ENCODE data around the gene RBMS3. TPM values are rescaled to one million over a fixed set of nuclear protein-coding genes. Genes with fewer than 3 reads are reported as not detected.

The RBMS3 gene
- total and polyA plus RNA-seq, 2 of the 8 experiments (the other 6 are each of a cell fraction or from before 2014, with no cell fraction given) = 3.7 to 6.9 TPM

- H3K9me3 ChIP-seq (ENCODE audit: insufficient read depth in 2 of 2, low read depth in 1 of 2, low read length in 1 of 2) = no peaks in the 10 kb centered on the region
- H3K4ac ChIP-seq (replicated peaks; ENCODE audit: insufficient read length, low read depth, low read length) = no peak overlapping the region
- no peak overlapping the region for H2BK120ac ChIP-seq (replicated peaks; ENCODE audit: low read depth, low read length)
- ChIA-PET POLR2A (ENCODE audit: partially characterized antibody) (no interaction called here), CTCF (ENCODE audit: partially characterized antibody) (interaction anchor here (0.6 kb wide), 1 partner anchor 16 kb away, joined by 3 read pairs; no protein-coding TSS in a partner anchor)
- no peak overlapping the region for H4K91ac ChIP-seq (replicated peaks; ENCODE audit: insufficient read length, low read length)
- 92% methylated on average over 3 of the region's 3 CpGs; no CpG with 5 or more reads in 1 of the 2 experiments for WGBS, 2 experiments (ENCODE audit: extremely low coverage in 1 of 2, insufficient coverage in 1 of 2, insufficient read length in 1 of 2, insufficient replicate concordance in 2 of 2, low coverage in 1 of 2, low lambda C conversion rate in 2 of 2, missing lambda C conversion rate in 1 of 2)
- no peak overlapping the region for H2BK20ac ChIP-seq (ENCODE audit: low read length)
- no peak overlapping the region for H3K18ac ChIP-seq (ENCODE audit: extremely low read depth, low read length)
- no peaks in the 10 kb centered on the region for H3K23me2 ChIP-seq (ENCODE audit: low read depth, low read length)
- H3K14ac ChIP-seq (ENCODE audit: insufficient read length) = no peak overlapping the region
- H3K4me3 ChIP-seq (ENCODE audit: extremely low read depth in 1 of 4, insufficient read depth in 2 of 4, low read depth in 3 of 4, low read length in 4 of 4) = no peak overlapping the region
- H2BK15ac ChIP-seq (ENCODE audit: low read length) = no peak overlapping the region
- H2BK12ac ChIP-seq (ENCODE audit: low read depth, low read length) = no peak overlapping the region
- H3K27ac ChIP-seq (ENCODE audit: low read depth, low read length) = no peak overlapping the region
- no peak overlapping the region for H4K8ac ChIP-seq (ENCODE audit: extremely low read depth, insufficient read depth, low read length)
- DNase-seq (ENCODE audit: low read depth in 1 of 2, low spot score in 2 of 2) (no peak), FAIRE-seq (no peak)
- H4K5ac ChIP-seq (ENCODE audit: insufficient read length, low read depth, low read length) = no peak overlapping the region
- no peak overlapping the region for H3K23ac ChIP-seq (ENCODE audit: insufficient read length)
- H4K20me1 ChIP-seq (replicated peaks in 1 of 2; ENCODE audit: control insufficient read depth in 1 of 2, insufficient read depth in 2 of 2, low read length in 2 of 2) = no peaks in the 10 kb centered on the region
- H3K4me1 ChIP-seq (replicated peaks in 1 of 4; ENCODE audit: control insufficient read depth in 3 of 4, insufficient read depth in 4 of 4, low read length in 3 of 4) = no peaks in the 10 kb centered on the region
- H3K79me1 ChIP-seq (ENCODE audit: low read depth, low read length) = no peaks in the 10 kb centered on the region
- no peak overlapping the region for H3K4me2 ChIP-seq (ENCODE audit: insufficient read depth in 1 of 2, low read depth in 2 of 2, low read length in 2 of 2)
- H3K36me3 ChIP-seq (ENCODE audit: control insufficient read depth in 2 of 4, insufficient read depth in 4 of 4, low read length in 3 of 4) = 0 out of 8 replicates have a peak, but pooled peaks cover 0 to 3% (median 0%) of the 10 kb centered on the region in 4 experiments
- no peaks in the 10 kb centered on the region for H3K27me3 ChIP-seq (replicated peaks in 1 of 4; ENCODE audit: control insufficient read depth in 3 of 4, extremely low read depth in 1 of 4, insufficient read depth in 3 of 4, low read length in 3 of 4)
- H3K9ac ChIP-seq (replicated peaks in 1 of 4; ENCODE audit: extremely low read depth in 1 of 4, low read depth in 3 of 4, low read length in 3 of 4) = no peak overlapping the region
- H2AFZ ChIP-seq (ENCODE audit: low read length) = no peak overlapping the region
- no peak overlapping the region for H3K56ac ChIP-seq (replicated peaks; ENCODE audit: insufficient read length, low read depth, low read length)
- H2AK5ac ChIP-seq (ENCODE audit: low read depth, low read length) = no peak overlapping the region
- H2BK5ac ChIP-seq (ENCODE audit: low read depth, low read length) = no peak overlapping the region
- no peaks in the 10 kb centered on the region for H3K79me2 ChIP-seq (ENCODE audit: control insufficient read depth in 1 of 2, insufficient read depth in 2 of 2, low read length in 2 of 2)
- no peak for TF ChIP-seq KDM1A (IDR thresholded peaks at IDR 0.05; ENCODE audit: borderline replicate concordance, low read length)
- no peak for TF ChIP-seq MAFK (IDR thresholded peaks at IDR 0.05; ENCODE audit: low read depth, low read length)
- TF ChIP-seq E2F6 (IDR thresholded peaks at IDR 0.05) = no peak
- TF ChIP-seq EZH2 (IDR thresholded peaks at IDR 0.05; ENCODE audit: low read depth, low read length, severe bottlenecking) = no peak
- no peak for TF ChIP-seq MAX (IDR thresholded peaks at IDR 0.05)
- TF ChIP-seq SIN3A (conservative IDR thresholded peaks at IDR 0.05 in 1 of 2, IDR thresholded peaks at IDR 0.05 in 1 of 2; ENCODE audit: low read depth in 1 of 2, low read length in 2 of 2) = no peak
- no peak for TF ChIP-seq SIX5 (IDR thresholded peaks at IDR 0.05; ENCODE audit: low read depth, low read length)
- no peak for TF ChIP-seq CTBP2 (IDR thresholded peaks at IDR 0.05; ENCODE audit: borderline replicate concordance, insufficient read depth, insufficient read length, low read length)
- TF ChIP-seq TAF7 (optimal IDR thresholded peaks at IDR 0.05; ENCODE audit: borderline replicate concordance, low read depth, low read length) = no peak
- no peak for TF ChIP-seq RFX5 (IDR thresholded peaks at IDR 0.05; ENCODE audit: borderline replicate concordance, low read depth, low read length)
- TF ChIP-seq RNF2 (IDR thresholded peaks at IDR 0.05; ENCODE audit: borderline replicate concordance, low read depth, low read length, missing control alignments, poor library complexity, severe bottlenecking) = no peak
- TF ChIP-seq CREB1 (IDR thresholded peaks at IDR 0.05) = no peak
- TF ChIP-seq YY1 (IDR thresholded peaks at IDR 0.05; ENCODE audit: low read depth, low read length) = no peak
Measured at GRCh38 chr3:29506502-29506901, 225.6 kb downstream of the RBMS3 start.
